Mucosa of rectum (tissue), 2 donors: Measurements from ENCODE around the gene EDN3.

Experiments used
- H3K27ac ChIP-seq, 2 donors: one replicate each; pipeline ENCODE4 v1.7.0; 2013; ENCODE audit warnings: inconsistent platforms in 2 of 2, low read depth in 2 of 2, low read length in 2 of 2
- H3K27me3 ChIP-seq, 2 donors: one replicate each; pipeline ENCODE4 v1.7.0; 2013; ENCODE audit warnings: low read length in 2 of 2; ENCODE audit not compliant: control insufficient read depth in 2 of 2, insufficient read depth in 2 of 2
- H3K36me3 ChIP-seq, 2 donors: one replicate each; pipeline ENCODE4 v1.7.0; 2013; ENCODE audit warnings: low read length in 2 of 2; ENCODE audit not compliant: control insufficient read depth in 2 of 2, insufficient read depth in 2 of 2
- H3K4me1 ChIP-seq, 2 donors: one replicate each; pipeline ENCODE4 v1.7.0; 2013; ENCODE audit warnings: low read length in 2 of 2, mild to moderate bottlenecking in 1 of 2; ENCODE audit not compliant: control insufficient read depth in 2 of 2, insufficient read depth in 2 of 2
- H3K4me3 ChIP-seq, 2 donors: one replicate each; pipeline ENCODE4 v1.7.0; 2013; ENCODE audit warnings: low read length in 2 of 2
- H3K9ac ChIP-seq, 2 donors: one replicate each; pipeline ENCODE4 v1.7.0; 2013; ENCODE audit warnings: low read length in 2 of 2, low read depth in 1 of 2, mild to moderate bottlenecking in 1 of 2
- H3K9me3 ChIP-seq, 2 donors: one replicate each; pipeline ENCODE4 v1.7.0; 2013; ENCODE audit warnings: low read length in 2 of 2; ENCODE audit not compliant: control insufficient read depth in 2 of 2
- donor health status: healthy.
- donor health status: Normal muscosa, but diverticular disease.

The EDN3 gene

DNA sequence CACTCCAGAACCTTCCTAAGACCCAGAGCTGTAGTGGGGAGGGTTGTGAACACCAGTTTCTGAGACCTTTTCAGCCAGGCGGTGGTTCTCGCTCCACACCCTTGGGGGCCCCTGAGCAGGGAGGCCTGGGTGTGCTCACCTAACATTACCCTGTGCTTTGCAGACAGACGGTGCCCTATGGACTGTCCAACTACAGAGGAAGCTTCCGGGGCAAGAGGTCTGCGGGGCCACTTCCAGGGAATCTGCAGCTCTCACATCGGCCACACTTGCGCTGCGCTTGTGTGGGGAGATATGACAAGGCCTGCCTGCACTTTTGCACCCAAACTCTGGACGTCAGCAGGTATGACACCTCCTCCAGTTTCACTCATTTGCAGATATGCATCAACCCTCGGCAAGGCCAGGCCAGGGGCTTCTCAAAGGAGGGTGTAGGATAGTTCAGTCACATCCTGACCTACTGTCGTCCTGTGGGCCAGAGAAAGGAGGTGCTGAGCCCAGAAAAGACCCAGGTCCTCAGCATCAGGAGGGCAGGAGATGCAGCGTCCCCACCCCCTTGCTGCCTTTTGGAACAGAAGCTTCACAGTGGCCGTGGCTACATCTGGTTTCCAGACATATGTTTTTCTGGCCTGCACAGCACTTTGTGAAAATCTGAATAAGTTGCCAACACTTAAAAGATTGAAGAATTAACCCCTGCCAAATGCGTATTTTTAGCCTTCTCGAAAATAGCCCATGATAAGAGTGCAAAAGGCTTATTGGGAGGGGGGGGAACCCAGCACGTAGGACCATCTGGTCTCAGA lies 20.6 kb downstream of the EDN3 start:
- Histone ChIP-seq H3K9ac (no peak overlapping the region), H3K27ac (no peak overlapping the region), H3K27me3 (no peaks in the 10 kb centered on the region), H3K4me1 (peaks cover 21 to 26% of the 10 kb centered on the region in 2 donors), H3K9me3 (no peaks in the 10 kb centered on the region), H3K36me3 (peaks cover 2 to 6% of the 10 kb centered on the region in 2 donors), H3K4me3 (no peak overlapping the region)

DNA sequence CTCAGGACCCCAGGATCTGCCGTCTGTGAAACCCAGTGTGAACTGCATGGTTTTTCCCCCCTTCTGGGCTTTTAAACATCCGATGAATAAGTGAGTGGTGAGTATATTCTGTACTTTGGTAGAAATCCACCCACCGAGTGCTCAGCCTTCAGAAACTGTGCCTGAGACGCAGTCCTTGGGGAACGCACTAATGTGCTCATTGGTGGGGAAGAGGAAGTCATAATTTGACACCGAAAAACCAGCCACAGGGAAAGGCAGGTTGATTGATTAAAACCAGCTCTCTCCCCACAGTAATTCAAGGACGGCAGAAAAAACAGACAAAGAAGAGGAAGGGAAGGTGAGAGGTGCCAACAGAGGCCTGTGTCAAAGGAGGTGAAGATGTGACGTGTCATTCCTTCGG lies 21.7 kb downstream of the EDN3 start:
- Histone ChIP-seq H3K9ac (no peak overlapping the region), H3K36me3 (peaks cover 2 to 6% of the 10 kb centered on the region in 2 donors), H3K27ac (no peak overlapping the region), H3K4me3 (no peak overlapping the region), H3K27me3 (no peaks in the 10 kb centered on the region), H3K9me3 (no peaks in the 10 kb centered on the region), H3K4me1 (peaks cover 13 to 16% of the 10 kb centered on the region in 2 donors)

DNA sequence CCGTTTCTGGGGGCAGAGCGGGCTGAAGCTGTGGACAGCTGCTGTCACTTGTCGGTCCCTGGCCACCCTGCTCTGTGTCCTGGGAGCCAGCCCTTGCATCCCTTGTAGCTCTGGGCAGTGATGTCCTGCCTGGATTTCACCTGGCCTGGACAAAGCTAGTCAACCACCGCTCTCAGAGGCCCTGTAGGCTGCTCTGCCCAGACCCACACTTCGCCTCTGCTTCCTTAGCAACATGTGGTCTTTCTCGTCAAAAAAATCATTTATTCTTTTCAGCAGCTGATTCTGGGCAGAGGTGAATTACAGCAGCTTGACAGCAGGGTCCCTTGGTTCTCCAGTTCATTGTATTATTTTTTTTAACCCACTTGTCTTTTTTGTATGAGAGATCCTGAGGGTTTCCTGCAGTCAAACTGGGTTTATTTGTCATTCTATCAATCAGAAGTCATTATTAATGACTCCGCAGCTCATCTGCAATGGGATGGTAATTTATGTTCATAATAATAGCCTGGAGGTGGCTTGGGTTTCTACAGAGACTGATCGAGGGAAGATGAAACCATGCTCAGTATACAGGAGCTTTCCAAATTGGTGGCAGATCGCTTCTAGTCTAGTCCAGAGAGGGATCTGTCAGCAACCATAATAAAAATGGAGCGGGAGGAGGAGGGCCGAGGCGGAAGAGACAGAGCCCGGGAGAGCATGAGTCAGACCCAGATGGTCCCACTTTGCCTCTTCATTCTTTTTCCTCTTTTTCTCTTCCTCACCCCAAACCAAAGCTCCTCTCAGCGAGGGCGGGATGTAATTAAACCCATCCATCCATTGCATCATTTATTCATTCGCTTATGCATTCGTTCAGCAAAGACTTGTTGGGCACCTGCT lies 22.4 kb downstream of the EDN3 start:
- H3K4me3 ChIP-seq: no peak overlapping the region
- H3K9ac ChIP-seq: no peak overlapping the region
- peaks cover 2 to 6% of the 10 kb centered on the region in 2 donors for H3K36me3 ChIP-seq
- no peak overlapping the region for H3K27ac ChIP-seq
- no peaks in the 10 kb centered on the region for H3K27me3 ChIP-seq
- peaks cover 6 to 9% of the 10 kb centered on the region in 2 donors for H3K4me1 ChIP-seq
- H3K9me3 ChIP-seq: no peaks in the 10 kb centered on the region

DNA sequence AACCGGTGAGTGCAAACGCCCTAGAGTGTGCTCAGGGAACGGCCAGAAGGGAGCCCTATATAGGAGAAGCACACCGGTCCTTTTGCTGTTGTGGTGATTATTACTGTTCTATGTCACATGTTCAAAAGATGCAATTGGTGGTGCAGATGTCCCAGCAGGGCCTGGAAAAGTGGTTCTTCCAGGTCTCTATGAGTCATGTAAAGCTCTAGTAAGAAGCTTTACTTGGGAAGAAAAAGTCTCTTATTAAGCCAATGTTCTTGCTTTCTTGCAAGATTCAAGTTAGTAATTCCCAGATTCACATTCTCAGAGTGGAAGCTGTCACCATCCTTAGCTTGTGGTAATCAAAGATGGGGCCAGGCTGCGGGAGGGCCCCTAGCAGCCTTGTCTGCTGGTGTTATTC lies 23.3 kb downstream of the EDN3 start:
- Histone ChIP-seq H3K36me3 (peaks cover 2 to 6% of the 10 kb centered on the region in 2 donors), H3K27me3 (no peaks in the 10 kb centered on the region), H3K4me3 (no peak overlapping the region)

DNA sequence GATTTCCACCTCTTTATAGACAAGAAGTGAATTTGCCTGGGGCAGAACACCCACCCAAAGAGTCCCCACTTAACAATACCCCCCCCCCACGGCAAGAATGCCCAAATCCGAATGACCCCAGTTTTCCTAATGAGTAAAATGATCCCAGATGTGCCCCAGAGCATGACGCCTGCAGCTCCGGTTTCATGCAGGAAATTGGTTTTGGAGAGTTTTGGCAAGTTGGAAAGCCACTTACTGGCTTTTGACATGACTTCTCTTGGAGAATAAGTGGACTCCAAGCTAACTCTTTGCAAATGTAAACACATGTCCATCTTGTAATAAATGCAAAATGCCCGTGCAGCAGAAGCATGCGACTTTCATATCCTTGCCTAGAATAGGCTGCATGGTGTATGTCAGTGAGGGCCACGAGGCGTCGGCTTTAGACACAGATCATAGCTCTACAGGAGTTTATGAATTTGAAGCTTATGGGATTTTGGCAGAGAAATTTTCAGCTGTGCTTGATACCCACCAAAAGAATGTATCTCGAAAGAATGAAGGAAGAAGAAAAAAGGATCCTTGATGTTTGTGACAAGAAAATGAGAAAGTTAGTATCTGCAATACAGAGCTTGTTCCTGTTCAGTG lies 24.2 kb downstream of the EDN3 start:
- H3K9ac ChIP-seq: no peak overlapping the region
- H3K4me3 ChIP-seq: no peak overlapping the region
- no peak overlapping the region for H3K27ac ChIP-seq
- no peaks in the 10 kb centered on the region for H3K9me3 ChIP-seq
- no peaks in the 10 kb centered on the region for H3K4me1 ChIP-seq
- H3K36me3 ChIP-seq: peaks cover 2 to 6% of the 10 kb centered on the region in 2 donors
- peaks cover 0 to 2% of the 10 kb centered on the region in 2 donors for H3K27me3 ChIP-seq

More for the DNA sequence above, 23.3 kb downstream of the EDN3 start:
- Histone ChIP-seq H3K27ac (no peak overlapping the region), H3K4me1 (no peaks in the 10 kb centered on the region), H3K9me3 (no peaks in the 10 kb centered on the region), H3K9ac (no peak overlapping the region)

DNA sequence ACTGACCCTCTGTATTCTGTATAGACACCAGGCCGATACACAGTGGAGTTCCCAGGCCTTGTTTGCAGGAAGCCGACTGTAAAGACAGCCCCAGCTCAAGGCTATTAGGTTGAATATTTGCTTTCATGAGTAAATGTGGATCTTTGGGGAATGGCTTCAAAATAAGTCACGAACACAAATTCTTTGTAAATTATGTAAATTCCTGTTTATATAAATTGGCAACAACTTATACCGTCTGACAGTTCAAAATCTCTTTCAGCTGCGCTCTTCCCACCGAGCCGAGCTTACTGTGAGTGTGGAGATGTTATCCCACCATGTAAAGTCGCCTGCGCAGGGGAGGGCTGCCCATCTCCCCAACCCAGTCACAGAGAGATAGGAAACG lies 24.7 kb downstream of the EDN3 start:
- Histone ChIP-seq H3K27me3 (peaks cover 0 to 5% of the 10 kb centered on the region in 2 donors), H3K4me1 (no peaks in the 10 kb centered on the region), H3K36me3 (peaks cover 2 to 6% of the 10 kb centered on the region in 2 donors), H3K4me3 (no peak overlapping the region), H3K9me3 (no peaks in the 10 kb centered on the region), H3K9ac (no peak overlapping the region), H3K27ac (no peak overlapping the region)

DNA sequence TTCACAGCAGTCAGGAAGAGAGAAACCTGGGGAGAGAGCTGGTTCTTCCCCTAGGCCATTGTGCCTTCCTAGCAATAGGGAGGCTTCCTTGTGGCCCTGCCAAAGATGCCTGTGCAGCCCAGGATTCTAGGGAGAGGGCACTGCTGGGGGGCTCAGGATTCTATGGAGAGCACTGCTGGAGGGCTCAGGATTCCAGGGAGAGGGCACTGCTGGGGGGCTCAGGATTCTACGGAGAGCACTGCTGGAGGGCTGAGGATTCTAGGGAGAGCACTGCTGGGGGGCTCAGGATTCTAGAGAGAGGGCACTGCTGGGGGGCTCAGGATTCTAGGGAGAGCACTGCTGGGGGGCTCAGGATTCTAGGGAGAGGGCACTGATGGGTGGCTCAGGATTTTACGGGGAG lies 25.8 kb downstream of the EDN3 start:
- Histone ChIP-seq H3K4me3 (no peak overlapping the region), H3K27me3 (peaks cover 0 to 7% of the 10 kb centered on the region in 2 donors), H3K9ac (no peak overlapping the region), H3K36me3 (peaks cover under 1 to 6% of the 10 kb centered on the region in 2 donors), H3K4me1 (peaks cover 2 to 4% of the 10 kb centered on the region in 2 donors), H3K9me3 (no peaks in the 10 kb centered on the region), H3K27ac (no peak overlapping the region)

DNA sequence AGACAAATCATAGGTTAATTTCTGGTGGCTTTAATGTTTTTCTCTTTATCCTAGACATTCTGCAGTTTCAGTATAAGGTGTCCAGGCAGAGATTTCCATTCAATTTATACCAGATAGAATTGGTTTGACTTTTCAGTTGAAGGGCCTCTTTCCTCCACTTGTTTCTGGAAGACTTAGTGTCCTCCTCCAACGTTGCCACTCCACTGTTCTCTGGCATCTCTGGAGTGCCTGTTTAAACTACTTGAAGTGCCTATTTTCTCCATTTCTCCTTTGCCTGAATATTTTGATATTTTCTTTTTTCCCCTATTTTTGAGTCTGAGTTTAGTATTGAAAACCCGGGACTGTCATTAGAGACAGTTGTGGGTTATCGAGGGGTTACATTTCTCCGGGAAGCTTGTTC lies 27.7 kb downstream of the EDN3 start:
- Histone ChIP-seq H3K27me3 (peaks cover 0 to 9% of the 10 kb centered on the region in 2 donors), H3K9ac (no peak overlapping the region), H3K27ac (no peak overlapping the region), H3K4me3 (no peak overlapping the region), H3K4me1 (peaks cover 7 to 11% of the 10 kb centered on the region in 2 donors), H3K36me3 (no peaks in the 10 kb centered on the region), H3K9me3 (no peaks in the 10 kb centered on the region)

DNA sequence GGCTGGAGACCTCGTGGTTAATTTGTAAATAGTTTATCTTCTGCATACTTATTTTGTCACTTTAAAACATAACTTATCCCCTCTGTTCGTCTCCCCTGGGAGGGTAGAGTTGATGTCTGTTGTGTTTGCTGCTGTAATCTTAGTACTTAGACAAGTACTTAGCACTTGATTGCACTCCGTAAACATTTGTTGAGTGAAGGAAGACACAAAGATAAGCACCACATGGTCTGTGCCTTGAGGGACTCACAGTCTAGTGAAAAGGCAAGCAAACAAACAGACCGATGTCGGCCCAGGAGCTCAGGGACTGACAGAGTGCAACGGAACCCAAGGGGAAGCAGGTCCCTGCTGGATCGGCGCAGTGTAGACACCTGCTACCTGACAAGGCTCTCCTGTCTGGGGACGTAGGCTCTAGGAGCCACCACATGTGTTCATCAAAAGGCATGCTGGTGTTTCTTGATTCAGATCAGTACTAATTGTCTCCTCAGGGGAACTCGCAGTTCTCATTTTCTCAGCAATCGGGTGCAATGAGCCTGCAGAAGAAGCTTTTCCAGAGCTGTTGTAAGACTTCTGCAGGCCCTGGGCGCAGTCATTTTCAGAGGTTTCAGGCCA lies 31.4 kb downstream of the EDN3 start:
- Histone ChIP-seq H3K27ac (no peak overlapping the region), H3K4me3 (no peak overlapping the region), H3K9ac (no peak overlapping the region), H3K36me3 (no peaks in the 10 kb centered on the region), H3K4me1 (peaks cover 16 to 22% of the 10 kb centered on the region in 2 donors), H3K27me3 (peaks cover 0 to 9% of the 10 kb centered on the region in 2 donors), H3K9me3 (no peaks in the 10 kb centered on the region)
